T1000 (cell line): Measurements from ENCODE around the gene TCHH.
"Not testable (repeated sequence)": the region's sequence is repeated elsewhere in the genome, so short reads cannot be mapped to it uniquely, and the experiment has no call there.

Experiments used
- DNase-seq: peaks from one replicate; lab custom pipeline; 2025; ENCODE audit warnings: mixed read lengths; lab: John Stamatoyannopoulos, UW

Gene TCHH

DNA sequence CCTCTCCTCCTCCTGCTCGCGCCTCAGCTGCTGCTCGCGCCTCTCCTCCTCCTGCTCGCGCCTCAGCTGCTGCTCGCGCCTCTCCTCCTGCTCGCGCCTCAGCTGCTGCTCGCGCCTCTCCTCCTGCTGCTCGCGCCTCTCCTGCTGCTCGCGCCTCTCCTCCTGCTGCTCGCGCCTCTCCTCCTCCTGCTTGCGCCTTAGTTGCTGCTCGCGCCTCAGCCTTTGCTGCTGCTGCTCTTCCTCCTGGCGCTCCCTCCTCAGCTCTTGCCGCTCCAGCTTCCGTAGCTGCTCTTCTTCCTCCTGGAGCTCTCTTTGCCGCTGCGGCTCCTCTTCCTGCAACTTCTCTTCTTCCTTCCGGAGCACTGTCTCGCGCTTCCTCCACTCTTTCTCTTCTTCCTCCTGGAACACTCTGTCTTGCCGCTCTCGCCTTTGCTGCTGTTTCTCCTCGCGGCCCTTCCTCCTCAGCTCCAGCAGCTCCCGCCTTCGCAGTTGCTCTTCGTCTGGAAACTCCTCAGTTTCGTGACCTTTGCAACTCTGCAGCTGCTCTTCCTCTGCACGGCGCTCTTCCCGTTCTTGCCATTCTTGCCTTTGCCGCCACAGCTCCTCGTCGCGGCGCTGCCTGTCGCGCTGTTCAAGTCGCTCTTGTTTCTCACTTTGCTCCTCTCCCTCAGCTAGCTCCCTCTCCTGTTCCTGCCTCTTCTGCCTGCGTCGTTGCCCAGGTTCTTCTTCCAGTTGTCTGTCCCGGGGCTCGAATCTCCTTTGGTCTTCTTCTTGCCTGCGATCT is 3.0 kb downstream of the TCHH start:
- DNase-seq = no peak

DNA sequence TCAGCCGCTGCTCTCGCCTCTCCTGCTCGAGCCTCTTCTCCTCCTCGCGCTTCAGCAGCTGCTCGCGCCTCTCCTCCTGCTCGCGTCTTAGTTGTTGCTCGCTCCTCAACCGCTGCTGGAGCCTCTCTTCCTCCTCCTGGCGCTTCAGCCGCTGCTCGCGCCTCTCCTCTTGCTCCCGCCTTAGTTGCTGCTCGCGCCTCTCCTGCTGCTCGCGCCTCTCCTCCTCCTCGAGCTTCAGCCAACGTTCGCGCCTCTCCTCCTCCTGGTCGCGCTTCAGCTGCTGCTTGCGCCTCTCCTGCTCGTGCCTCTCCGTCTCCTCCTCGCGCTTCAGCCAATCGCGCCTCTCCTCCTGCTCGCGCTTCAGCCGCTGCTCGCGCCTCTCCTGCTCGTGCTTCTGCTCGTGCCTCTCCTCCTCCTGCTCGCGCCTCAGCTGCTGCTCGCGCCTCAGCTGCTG is 3.7 kb downstream of the TCHH start:
- no peak for DNase-seq

DNA sequence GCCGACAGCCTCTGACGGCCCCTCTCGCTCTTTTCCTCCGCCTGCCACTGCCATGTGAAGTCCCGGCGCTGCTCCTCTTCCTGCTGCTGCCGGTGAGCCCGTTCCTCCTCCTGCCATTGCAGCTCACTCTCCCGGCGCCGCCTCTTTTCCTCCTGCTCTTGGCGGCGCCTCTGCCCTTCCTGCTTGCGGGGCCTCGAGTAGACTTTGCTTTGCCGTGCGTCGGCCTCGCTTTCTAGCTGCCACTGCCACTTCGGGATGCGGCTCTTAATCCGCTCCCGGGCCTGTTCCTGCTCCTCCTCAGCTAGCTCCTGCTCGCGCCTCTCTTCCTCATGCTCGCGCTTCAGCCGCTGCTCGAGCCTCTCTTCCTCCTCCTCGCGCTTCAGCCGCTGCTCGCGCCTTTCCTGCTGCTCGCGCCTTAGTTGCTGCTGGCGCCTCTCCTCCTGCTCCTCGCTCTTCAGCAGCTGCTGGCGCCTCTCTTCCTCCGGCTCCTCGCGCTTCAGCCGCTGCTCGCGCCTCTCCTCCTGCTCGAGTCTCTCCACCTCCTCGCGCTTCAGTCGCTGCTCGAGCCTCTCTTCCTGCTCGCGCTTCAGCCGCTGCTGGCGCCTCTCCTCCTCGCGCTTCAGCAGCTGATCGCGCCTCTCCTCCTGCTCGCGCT is 4.3 kb downstream of the TCHH start:
- no peak for DNase-seq

DNA sequence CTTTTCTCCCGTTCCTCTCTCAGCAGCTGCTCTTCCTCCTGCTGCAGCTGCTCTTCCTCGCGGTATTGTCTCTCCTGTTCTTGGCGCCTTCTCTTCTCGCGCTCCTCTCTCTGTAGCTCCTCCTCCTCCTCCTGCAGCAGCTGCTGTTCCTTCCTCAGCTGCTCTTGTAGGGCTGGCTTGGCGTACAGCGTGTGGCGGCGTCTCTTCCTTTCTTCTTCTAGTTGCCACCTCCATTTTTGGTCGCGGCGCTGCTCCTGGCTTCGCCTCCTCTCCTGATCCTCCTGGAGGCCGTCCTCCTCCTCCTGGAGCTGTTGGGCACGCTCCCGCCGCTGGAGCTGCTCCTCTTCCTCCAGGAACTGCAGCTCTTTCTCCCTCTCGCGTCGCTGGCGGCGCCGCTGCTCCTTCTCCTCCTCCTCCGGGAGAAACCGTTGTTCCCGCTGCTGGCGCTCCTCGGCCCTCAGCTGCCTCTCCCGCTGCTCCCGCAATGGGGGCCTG is 4.8 kb downstream of the TCHH start:
- no peak for DNase-seq

DNA sequence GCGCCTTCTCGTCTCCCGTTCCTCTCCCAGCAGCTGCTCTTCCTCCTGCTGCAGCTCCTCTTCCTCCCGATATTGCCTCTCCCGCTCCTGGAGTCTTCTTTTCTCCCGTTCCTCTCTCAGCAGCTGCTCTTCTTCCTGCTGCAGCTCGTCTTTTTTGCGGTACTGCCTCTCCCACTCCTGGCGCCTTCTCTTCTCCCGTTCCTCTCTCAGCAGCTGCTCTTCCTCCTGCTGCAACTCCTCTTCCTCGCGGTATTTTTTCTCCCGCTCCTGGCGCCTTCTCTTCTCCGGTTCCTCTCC is 5.3 kb downstream of the TCHH start:
- DNase-seq = no peak

DNA sequence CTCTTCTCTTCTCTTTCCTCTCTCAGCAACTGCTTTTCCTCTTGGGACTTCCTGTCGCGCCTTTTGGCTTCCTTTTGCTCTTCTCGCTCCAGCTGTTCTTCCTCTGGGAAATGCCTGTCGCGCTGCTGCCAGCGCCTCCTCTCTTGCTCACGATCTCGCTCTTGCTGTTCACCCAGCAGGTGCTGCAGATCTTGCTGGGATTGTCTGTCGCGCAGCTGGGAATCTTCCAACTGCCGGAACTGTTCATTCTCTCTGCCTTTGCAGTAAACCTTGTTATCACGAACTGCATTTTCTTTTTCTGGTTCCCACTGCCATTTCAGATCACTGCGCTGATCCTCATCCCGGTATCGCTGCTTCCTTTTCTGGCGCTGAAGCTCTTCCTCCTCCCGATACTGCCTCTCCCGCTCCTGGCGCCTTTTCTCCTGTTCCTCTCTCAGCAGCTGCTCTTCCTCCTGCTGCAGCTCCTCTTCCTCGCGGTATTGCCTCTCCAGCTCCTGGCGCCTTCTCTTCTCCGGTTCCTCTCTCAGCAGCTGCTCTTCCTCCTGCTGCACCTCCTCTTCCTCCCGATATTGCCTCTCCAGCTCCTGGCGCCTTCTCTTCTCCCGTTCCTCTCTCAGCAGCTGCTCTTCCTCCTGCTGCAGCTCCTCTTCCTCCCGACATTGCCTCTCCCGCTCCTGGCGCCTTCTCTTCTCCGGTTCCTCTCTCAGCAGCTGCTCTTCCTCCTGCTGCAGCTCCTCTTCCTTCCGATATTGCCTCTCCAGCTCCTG is 5.8 kb downstream of the TCHH start:
- no peak for DNase-seq

DNA sequence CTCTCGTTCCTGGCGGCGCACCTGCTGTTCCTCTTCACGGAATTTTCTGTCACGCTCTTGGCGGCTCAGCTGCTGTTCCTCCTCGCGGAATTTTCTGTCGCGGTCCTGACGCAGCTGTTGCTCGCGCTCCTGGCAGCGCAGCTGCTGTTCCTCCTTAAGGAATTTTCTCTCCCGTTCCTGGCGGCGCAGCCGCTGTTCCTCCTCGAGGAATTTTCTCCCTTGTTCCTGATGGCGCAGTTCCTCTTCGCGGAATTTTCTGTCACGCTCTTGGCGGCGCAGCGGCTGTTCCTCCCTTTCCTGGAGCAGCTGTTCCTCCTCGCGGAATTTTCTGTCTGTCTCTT is 6.4 kb downstream of the TCHH start:
- DNase-seq = no peak

DNA sequence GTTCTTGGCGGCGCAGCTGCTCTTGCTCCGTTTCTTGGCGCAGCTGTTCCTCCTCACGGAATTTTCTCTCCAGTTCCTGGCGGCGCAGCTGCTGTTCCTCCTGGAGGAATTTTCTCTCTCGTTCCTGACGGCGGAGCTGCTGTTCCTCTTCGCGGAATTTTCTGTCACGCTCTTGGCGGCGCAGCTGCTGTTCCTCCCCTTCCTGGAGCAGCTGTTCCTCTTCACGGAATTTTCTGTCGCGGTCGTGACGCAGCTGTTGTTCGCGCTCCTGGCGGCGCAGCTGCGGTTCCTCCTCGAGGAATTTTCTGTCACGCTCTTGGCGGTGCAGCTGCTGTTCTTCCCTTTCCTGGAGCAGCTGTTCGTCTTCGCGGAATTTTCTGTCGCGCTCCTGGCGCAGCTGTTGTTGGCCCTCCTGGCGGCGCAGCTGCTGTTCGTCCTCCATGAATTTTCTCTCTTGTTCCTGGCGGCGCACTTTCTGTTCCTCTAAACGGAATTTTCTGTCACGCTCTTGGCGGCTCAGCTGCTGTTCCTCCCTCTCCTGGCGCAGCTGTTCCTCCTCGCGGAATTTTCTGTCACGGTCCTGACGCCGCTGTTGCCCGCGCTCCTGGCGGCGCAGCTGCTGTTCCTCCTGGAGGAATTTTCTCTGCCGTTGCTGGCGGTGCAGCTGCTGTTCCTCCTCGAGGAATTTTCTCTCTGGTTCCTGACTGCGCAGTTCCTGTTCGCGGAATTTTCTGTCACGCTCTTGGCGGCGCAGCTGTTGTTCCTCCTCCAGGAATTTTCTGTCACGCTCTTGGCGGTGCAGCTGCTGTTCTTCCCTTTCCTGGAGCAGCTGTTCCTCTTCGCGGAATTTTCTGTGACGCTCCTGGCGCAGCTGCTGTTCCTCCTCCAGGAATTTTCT is 7.0 kb downstream of the TCHH start:
- no peak for DNase-seq

DNA sequence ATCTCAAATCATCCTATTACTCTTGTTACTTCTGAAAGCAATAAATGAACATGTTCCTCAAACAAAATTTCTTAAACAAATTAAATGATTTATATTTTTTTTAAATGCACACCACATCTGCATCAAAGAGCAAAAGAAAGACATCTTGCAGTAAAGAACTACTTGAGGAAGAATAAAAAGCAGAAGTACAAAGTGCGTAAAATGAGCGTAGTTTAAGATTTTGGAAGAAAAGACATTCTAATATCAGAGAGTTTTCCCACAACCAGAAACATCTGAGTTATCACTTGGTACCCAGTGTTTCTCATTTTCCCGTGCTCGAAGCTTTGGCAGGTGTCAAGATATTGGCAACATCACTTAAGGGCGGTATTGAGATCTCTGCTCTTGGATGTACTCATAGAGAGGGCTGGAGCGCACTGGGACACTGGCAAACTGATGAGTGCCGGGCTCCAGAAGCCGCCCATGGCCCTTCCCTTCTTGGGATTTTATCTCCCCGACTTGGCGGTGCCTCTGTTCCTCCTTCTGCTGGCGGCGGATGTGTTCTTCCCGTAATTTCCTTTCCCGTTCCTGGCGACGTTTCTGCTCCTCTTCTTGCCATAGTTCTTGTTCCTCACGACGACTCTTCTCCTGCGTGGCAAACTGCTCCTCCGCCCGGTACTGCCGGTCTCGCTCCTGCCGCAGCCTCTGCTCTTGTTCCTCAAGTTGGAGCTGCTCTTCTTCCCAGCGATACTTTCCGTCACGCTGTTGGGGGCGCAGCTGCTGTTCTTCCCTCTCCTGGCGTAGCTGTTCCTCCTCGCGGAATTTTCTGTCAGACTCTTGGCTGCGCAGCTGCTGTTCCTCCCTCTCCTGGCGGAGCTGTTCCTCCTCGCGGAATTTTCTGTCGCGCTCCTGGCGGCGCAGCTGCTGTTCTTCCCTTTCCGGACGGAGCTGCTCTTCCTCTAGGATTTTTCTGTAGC is 7.9 kb downstream of the TCHH start:
- no peak for DNase-seq

DNA sequence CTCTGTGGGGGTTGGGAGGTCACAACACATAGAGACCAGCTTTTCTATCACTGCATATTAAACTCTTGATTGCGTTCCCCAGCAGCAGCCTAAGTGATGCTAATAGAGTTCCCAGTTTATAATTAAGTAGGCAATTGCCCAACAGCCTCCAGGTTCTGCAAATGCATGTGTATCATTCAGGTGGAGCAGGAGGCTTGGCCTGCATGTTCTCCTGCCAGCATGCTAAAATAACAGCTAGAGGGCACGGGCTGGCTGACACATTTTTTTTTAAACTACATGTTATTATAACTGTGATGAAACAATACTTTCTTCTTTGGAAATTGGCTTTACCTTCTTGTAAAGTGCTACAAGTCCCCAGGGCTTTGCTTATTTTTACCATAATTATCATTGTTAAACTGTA is 10.4 kb downstream of the TCHH start:
- no peak for DNase-seq

DNA sequence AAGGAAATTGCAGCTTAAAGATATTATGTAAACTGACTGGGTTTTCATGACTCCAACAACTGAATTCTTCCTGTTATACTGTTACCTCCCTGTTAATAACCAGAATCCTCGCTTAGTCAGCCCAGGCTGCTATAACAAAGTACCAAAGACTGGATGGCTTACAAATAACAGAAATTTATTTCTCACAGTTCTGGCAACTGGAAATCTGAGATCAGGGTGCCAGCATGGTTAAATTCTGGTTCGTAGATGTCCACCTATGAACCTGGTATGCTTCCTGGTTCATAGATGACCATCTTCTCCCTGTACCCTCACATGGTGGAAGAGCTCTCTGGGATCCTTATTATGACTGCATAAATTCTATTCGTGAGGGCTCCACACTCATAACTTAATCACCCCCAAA is 18.3 kb downstream of the TCHH start:
- DNase-seq = no peak

DNA sequence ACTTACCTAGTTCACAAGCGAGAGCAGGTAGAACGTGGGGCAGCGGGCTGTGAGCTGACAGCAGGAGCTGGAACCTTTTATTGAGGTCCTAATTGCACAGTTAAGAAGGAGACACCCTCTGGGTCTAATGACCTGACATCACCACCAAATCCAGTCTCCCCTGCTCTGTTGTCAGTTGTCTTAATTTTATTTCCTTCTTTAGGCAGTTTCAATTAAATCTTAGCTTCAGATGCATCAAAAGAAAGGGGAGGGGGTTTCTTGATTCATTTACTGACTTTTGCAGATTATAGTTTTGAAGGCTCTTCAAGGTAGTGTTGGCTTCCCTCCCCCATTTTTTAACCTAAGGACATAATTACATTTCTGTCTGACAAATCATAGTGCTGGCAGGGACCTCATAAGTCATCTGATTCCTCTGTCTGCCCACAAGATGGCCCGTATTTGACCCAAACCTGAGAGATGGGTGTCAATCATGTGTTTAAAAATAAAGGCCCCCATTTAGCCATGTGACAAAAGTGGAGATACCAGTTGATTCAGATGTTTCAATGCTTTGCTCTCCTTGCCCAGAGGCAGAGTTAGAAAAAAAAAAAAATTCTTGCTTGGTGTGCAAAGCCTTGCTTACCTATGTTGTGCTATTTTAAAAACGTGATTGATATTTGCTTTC is 26.1 kb downstream of the TCHH start, which contains the start of gene TCHHL1:
TSS of gene TCHHL1 (minus strand) at position 51 of the 661 bp plus-strand sequence. CDS start 921 bp downstream, outside the sequence.
- DNase-seq = no peak

DNA sequence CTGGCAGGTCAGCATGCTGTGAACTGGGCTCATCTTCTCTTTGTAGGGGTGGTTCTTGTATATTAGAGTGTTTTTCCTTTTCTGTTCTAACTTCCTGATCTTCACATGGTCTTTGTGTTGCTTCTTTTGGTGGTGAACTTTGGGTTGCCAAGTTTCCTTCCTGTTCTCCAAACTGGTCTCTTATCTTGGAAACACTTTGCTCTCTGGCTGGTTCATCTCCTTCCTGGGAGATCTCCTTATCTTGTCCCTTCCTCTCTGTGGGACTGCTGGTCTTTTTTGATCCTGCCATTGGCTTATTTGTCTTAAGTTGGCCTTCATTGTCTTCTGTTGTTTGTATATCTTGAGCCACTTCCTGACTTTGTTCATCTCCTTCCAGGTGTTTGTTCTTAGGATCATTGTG is 28.5 kb downstream of the TCHH start:
- no peak for DNase-seq

DNA sequence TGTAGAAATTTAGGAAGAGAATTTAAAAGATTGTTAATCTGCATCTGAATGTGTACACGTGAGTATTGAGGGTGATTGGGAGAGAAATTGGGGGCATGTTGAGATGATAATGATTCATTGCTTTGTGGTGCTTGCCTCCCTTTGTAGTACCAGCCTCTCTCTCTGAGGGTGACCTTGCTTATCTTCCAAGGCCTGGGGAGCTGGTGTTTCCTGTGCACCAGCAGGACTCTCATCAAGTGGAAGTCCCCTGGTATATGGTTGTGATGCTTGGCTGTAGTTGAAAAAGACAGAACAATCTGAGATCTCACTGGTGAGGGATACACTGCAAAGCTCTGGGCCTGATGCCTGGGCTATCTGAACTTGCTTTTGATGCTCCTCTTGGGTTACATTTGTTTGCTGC is 30.4 kb downstream of the TCHH start:
- DNase-seq = no peak

DNA sequence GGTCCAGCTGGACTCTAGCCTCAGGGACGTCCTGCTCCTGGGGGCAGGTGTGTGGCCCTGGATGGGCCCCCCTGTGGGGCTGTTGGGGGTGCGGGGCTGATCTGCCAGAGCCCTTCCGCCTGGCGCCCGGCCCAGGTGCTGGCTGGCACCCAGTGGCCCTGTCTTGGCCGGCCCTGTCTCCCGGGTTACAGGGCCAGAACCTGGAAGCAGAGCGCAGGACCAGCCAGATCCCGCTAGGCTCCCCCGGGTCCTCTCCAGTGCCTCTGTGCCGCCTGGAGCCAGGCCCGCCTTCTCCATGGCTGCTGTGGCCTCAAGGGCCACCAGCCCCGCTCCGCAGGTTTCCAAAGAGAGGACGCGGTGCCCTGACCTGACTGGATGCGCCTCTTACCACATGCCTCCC is 34.2 kb downstream of the TCHH start:
- DNase-seq = not testable (repeated sequence)

DNA sequence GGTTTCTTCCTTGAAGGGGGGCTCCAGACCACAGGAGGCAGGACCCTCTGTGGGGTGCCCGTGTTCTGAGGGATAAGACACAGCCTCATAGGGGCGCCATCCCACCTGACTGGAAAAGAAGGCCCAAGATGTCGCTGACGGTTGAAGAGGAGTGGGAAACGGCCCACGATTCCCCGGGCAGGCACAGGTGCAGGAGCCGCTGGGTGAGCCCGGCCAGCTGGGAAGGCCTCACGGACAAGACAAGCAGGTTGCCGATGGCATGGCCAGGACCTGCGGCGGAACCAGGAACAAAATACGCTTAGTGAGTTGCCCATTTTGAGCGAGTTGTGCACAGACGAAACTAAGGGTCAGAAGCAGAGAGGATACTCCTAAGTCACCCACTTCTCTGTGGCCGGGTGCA is 34.8 kb downstream of the TCHH start:
- not testable (repeated sequence) for DNase-seq

DNA sequence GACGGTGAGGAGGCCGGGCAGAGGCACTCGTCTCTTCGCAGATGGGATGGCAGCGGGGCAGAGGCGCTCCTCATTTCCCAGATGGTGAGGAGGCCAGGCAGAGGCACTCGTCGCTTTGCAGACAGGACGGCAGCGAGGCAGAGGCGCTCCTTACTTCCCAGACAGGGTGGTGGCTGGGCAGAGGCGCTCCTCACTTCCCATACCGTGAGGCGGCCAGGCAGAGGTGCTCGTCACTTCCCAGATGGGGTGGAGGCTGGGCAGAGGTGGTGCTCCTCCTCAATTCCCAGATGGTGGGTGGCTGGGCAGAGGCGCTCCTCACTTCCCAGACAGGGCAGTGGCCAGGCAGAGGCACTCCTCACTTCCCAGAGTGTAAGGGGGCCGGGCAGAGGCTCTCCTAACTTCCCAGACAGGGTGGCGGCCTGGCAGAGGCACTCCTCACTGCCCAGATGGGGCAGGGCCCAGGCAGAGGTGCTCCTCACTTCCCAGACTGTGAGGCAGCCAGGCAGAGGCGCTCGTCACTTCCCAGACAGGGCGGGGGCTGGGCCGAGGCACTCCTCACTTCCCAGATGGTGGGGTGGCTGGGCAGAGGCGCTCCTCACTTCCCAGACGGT is 36.3 kb downstream of the TCHH start:
- DNase-seq = no peak

DNA sequence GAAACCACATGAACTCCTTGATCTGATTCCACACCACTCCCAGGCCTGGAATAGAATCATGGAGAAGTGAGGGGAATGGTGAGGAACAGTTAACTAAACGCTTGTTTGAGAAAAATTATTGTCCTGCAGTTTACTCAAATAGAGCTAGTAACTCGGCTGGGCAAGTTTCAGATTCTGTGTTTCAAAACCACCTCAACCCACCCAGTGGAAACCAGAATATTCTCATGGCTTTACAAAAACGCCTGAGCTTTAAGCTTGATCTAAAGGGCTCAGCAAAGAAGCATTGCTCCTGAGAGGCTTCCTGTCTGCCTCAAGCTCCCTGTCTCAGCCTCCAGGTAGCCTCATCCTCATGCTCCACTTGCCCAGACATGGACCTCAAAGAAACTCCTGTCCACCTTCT is 42.9 kb downstream of the TCHH start:
- no peak for DNase-seq

DNA sequence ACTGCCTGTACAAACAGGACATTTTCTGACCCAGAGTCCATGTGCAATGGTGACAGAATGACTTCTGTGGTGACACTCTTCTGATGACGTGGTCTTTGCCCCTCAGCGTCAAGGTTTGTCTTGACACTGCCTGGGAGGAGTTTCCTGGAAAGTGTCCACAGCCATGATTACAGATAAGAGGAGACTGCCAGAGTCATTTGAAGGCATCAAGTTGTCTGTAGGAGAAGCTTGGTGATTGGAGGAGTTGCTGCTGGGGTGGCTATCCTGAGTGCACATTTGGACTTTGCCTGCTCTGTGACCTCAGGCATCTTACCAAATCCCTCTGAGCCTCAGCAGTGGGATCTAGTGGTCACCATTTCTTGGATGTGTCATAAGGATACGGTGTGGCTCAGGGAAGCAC is 44.1 kb downstream of the TCHH start:
- DNase-seq = no peak

DNA sequence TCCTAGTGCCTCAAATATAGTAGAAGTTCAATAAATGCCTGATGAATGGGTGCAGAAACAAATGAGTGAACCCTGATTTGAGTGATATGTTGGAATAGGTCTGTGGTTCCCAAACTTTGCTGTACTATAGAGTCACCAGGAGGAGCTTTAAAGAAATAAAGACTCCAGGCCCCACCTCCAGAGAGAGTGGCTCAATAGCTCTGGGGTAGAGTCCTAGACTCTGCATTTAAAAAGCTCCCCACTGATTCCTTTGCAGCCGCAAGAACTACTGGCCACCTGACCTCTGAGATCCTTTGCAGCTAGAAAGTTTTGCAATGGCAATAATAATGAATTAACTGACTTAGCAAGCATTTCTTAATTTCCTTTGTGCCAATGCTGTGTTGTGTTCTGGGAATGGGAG is 47.3 kb downstream of the TCHH start:
- DNase-seq = no peak
